NCI-H748 (cell line): ENCODE data around the gene ZDHHC20.
"Not testable (repeated sequence)": the region's sequence is repeated elsewhere in the genome, so short reads cannot be mapped to it uniquely, and the experiment has no call there.

Experiments used
- DNase-seq: peaks from one replicate; lab custom pipeline; 2025; ENCODE audit not compliant: unreplicated experiment; lab: John Stamatoyannopoulos, UW

Gene ZDHHC20

DNA sequence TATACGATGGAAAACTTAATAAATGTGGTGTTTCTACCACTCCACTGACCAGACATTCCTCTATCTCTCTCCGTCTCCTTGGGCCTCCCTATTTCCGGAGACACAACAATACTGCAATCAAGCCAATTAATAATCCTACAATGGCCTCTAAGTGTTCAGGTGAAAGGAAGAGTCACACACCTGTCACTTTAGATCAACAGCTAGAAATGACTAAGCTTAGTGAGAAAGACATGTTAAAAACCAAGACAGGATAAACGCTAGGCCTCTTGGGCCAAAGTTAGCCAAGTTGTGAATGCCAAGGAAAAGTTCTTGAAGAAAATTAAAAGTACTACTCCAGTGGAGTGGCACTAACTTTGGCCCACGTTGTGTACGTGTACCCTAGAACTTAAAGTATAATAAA is 22.5 kb downstream of the ZDHHC20 start:
- no peak for DNase-seq

DNA sequence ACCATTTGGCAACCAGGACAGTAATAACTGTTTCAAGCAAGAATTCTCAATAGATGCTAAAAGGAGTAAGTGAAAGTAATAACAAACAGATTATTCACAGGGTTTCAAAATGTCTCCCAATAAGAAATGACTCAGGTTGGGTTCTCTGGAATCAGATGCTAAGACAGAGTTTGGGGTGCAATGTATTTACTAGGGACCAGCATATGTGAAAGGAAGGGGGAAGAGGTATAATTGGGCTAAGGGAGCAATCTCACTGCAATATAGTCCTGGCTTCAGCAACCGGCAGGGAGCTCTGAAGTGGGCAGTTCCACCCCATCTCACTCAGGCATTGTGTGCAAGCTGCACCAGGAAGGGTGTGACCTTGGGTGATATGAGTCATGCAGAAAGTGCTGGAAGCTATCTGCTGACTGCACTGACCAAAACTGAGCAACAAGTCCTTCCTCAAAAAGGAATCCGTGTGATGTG is 23.4 kb downstream of the ZDHHC20 start:
- DNase-seq = peak; percentile 31

DNA sequence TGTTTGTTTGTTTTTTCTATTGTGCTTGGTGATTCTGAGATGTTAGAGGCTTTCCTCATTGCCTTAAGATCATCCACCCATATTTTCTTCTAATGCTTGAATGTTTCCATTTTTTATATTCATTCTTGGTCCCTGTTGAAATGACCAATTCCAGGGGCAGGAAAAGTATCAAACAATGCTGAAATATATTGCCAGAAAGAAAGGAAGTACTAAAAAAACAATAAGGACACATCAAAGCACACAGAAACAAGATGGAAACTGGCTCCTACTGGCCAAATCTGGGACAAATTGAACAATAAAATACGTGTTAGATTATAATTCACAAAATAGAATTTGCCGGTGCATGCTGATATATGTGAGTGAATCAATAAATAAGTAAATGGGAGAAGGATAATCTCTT is 23.9 kb downstream of the ZDHHC20 start:
- no peak for DNase-seq

DNA sequence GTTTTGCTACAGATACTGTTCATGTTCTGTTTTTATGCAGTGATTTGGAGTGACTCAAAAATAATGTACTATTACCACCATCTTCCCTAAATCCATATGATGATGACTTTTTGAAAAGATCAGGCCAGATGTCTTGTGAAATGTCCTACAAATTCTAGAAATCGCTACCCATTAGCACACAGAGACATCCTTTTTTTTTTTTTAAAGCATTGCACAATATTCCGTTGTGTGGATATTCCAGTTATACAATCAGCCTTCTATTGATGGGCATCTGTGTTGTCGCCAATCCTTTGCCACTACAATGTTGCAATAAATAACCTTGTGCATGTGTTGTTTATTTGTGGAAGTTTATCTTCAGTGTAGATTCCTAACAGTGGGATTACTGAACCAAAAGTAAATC is 24.5 kb downstream of the ZDHHC20 start:
- no peak for DNase-seq

DNA sequence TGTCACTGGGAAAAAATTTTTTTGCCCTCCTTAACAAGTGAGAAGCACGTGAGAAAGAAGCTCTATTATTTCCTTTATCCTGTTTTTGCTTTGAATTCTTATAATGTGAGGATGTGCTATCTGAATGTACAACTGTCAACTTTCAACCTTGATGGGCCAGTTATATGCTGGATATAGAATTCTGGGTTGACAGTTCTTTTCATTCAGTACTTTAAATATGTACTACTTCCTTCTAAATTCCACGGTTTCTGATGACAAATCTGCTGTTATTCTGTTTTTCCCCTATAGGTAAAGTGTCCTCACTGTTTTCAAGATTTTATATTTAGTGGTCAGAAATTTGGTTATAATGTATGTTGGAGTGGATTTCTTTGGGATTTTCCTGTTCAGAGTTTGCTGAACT is 29.9 kb downstream of the ZDHHC20 start:
- DNase-seq = no peak

DNA sequence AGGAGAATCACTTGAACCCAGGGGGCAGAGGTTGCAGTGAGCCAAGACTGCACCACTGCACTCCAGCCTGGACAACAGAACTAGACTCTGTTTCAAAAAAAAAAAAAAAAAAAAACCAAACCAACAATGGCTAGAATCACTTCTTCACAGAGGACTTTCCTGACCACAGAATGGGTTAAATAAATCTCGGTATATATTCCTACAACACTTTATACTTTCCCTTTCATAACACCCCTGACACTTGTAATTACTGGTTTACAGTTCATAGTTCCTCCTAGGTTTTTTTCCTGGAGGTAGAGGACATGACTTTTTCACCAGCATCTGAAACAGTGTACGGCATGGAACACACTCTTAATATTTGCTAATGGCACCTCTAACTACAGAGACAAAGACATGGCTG is 31.4 kb downstream of the ZDHHC20 start:
- no peak for DNase-seq

DNA sequence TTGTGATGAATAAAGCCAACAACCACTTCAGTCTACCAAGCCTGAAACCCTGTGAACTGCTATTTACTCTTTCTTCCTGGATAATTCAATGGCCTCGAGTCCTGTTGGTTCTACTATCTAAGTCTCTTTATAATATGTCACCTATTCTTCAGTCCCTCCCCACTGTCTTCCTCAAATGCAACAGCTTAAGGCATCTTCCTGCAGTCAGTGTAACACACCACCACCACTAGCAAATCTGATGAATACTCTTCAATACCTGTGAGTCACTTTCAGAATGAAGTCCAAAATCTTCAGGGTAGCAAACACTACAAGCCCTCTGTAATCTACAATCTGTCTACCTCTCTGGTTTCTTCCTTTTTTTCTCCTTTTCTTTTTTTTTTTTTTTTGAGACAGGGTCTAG is 32.9 kb downstream of the ZDHHC20 start:
- no peak for DNase-seq

DNA sequence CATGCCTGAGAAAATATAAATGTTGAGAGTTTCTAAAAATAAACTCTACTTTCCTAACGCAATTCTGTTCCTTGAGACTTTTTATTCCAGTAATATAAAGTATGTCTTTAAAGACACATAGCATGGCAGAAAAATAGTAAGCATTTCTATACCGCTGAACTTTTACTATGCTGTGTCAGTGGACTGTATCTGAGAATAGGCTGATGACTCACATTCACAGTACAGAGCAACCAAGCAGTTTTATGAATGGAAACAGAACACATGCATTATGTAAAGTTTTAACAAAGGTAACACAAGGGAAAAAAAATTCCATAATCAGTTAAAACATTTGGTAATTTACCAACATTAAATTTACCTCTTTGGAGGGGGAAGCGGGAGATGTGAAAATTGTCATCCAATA is 38.4 kb downstream of the ZDHHC20 start:
- no peak for DNase-seq

DNA sequence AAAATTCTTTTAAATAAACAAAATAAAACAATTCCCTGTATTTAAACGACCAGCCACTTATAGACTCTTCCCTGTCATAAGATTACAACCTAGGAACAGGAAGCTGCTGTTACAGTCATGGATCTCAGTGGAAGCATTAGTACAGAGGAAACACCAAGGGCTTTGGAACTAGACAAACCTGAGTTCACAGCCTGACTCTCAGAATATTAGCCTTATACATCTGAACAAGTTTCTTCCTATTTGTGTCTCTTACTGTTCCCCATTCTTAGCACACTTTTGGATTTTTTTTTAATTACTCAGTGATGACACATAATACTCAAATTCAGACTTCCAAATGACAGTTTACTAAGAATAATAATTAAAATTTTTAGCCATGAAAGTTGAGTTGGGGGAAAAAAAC is 46.1 kb downstream of the ZDHHC20 start:
- DNase-seq = no peak

DNA sequence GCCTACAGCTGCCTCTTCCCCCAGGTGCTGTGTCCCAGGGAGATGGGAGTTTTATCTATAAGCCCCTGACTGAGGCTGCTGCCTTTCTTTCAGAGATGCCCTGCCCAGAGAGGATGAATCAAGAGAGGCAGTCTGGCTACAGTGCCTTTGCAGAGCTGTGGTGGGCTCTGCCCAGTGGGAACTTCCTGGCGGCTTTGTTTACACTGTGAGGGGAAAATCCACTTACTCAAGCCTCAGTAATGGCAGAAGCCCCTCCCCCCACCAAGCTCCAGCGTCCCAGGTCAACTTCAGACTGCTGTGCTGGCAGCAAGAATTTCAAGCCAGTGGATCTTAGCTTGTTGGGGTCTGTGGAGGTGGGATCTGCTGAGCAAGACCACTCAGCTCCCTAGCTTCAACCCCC is 48.6 kb downstream of the ZDHHC20 start:
- peak; percentile 18 for DNase-seq

DNA sequence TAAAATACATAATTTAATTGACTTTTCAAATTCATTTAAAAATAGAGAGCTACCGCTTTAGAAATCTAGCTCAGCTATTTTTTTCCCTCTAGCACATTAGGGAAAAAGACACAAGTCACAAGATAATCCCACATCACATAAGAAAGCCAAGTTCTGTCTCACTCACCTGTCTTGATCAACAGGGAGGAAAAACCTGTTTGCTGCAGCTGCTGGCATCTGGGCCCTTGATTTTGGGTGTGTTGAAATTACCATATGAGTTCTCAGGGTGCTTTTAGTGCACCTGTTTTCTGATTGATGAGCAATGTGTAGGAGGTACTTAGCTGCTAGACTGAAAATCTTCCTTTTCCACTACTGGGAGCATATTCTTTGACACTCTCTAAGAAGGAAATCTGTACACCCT is 53.8 kb downstream of the ZDHHC20 start:
- DNase-seq = peak; percentile 25

DNA sequence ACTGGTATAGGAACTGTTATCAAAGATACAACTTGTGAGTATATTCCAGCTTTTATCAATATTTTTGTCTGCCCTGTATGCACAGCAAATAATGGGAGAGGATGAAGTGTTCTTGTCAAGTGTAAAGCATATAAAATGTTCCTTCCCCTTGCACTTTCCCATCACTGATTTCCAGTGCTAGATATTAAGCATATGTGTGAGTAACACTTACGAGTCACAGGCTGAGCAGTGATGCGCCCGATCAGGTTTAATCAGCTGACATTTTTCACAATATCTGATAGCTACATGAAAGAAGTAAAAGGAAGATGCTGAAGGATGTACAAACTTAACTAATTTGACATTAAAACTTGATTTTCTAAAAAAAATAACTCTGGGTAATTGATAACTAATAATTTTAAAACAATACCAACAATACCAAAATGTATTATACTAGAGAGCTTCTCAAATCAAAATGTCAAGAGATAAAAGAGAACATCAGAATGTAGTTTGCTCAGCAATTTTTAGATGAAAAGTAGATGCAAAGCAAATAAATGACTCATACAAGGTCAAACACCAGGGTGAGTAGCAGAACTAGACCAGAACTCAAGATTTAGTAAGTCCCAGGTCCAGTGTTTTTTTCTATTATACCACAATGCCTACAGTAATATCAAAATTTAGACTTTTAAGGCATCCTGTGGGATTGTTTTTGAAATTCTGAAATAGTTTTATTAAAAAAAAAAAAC is 56.4 kb downstream of the ZDHHC20 start:
- DNase-seq = no peak

DNA sequence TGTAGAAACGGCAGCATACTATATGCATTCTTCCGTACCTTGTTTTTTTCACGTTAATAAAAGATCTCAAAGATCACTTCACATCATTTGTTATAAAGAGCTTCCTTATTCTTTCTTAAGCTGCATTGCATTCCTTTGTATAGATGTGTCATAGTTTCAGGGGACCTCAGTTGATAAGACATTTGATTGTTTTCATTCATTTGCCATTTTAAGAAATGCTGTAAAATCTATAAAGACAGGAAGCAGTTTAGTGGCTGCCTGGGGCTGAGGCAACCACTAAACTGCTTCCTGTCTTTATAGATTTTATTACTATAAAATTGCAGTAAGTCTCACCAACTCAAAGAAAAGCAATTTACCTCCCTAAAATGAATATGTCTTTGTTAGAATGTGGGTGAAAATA is 59.4 kb downstream of the ZDHHC20 start:
- DNase-seq = no peak

DNA sequence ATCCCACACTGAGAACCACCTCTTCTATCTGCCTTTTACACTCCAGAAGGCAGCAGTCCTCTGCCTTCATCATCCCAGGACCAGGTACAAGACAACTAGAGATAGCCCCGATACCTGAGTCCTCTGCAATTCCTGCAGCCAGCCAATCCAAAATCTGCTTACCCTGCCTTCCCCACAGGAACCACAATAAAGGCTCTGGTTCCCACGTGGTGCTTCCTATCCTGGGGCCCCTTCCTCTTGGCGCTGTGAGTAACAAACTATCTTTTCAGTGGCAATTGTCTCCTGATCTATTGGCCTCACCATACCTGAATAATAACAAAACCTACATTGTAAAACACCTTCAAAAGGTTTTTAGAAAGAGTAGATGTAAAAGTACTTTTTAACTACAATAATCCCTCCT is 63.1 kb downstream of the ZDHHC20 start:
- DNase-seq = no peak

DNA sequence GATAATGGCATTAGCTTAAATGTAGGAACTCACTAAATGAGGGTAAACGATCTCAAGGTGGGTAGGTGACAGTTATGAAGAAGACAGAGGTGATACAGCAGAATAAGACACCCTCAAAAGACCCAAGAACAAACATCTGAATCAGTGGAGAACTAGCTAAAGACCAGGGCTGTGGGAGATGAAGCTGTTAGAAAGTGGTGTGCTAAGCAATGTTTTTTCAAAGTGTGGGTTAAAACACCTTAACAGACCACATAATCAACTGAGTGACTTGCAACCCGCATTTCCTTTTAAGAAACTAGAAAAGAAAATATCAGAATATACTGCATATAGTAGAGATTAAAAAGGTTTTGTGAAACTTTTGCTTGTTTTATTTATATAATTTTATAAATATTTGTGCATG is 70.0 kb downstream of the ZDHHC20 start:
- DNase-seq = no peak

DNA sequence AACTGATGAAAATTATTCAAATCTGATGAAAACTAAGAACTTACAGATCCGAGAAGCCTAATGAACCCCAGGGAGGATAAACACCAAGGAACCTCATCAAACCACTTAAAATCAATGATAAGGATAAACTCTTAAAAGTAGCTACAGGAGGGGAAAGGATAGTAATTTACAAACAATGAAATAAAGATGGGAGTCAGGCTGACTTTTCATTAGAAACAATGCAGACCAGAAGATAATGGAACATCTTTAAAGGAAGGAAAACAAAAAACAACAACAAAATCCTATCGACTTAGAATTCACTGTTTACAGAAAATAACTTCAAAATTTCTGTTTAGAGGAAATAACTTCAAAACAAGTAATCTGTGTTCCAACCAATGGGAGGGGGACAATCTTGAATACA is 73.4 kb downstream of the ZDHHC20 start:
- DNase-seq = no peak

DNA sequence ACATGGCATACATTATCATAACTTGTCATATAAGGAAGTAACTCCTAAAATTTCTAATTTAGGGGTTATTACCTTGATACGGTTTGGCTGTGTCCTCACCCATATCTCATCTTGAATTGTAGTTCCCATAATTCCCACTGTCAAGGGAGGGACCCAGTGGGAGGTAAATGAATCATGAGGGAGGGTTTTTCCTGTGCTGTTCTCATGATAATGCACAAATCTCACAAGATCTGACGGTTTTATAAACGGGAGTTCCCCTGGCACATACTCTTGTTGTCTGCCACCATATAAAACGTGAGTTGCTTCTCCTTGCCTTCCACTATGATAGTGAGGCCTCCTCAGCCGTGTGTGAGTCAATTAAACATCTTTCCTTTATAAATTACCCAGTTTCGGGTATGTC is 76.0 kb downstream of the ZDHHC20 start:
- DNase-seq = no peak

DNA sequence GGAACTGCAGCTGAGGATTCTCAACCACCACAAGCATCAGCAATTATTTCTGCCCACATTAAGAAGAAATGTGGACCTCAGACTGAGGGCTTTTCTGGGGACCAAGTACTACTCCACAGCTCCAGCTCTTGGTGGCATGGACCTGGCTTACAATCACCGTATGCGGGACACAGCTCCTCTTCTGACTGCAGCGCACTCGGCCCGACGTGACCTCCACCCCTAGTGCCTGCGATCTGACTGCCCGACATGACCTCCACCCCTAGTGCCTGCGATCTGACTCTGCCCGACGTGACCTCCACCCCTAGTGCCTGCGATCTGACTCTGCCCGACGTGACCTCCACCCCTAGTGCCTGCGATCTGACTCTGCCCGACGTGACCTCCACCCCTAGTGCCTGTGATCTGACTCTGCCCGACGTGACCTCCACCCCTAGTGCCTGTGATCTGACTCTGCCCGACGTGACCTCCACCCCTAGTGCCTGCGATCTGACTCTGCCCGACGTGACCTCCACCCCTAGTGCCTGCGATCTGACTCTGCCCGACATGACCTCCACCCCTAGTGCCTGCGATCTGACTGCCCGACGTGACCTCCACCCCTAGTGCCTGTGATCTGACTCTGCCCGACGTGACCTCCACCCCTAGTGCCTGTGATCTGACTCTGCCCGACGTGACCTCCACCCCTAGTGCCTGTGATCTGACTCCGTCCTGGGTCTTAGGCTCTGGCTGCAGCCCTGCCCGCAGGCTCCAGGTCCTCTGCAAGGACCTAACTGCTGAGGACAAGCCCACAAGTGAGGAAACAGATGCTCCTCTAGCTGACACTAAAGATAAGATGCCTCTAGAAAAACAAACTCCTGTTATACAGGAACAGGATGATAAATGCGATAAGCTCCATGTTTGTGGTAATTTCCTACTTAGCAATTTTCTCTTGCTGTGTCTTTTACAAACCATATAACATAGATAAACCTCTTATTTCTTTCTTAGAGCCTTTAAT is 81.8 kb downstream of the ZDHHC20 start:
- DNase-seq = not testable (repeated sequence)

DNA sequence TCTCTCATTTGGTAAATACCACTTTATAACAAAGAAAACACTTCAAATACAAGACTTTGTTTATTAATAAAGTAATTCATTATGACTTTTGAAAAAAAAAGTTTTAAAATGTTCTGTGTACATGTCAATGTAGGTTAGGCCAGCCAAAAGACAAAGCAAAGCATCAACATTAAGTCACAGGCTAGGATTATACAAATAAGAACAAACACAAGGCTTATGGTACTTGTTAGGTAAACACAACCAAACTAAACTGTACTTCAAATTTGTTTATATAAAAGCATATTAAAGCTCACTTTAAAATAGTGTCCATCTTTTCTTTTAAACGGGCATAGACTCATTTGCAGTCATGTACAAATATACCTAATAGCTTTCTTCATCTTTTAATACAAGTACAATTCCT is 86.6 kb downstream of the ZDHHC20 start:
- DNase-seq = no peak

DNA sequence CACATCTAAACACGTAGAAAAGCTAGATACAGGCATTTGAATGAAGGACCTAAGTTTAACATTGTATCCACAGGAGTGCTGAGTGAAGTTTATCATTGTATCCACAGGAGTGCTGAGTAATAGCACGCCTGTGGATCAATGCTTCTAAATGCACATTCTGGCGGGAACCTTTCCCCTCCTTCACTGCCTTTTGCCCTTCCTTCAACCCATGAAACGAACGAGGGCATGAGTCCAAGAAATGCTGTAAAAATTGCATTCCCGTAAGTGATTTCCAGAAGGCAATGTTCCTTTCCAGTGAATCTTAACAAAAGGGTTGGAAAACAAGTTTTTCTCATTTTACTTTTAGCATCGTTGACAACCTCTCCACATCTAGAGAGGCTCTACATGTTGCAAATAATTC is 88.1 kb downstream of the ZDHHC20 start:
- no peak for DNase-seq

DNA sequence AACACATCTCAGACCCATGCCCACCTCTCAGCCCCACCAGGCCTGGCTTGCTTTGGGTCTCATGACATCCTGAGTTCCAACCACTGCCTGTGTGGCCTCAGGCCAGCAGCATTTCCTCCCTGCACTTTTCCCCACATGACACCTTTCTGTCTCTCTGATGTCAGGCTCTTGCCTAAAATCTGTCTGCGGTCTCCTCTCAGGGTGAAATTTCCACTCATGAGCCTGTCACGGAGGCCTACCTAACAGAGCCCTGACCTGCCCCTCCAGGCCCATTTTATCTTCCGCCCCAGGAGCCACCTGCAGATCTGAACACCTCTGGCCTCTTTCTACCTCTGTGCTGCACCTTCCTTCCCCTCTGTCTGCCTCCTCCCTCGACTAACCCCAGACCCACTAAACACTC is 93.5 kb downstream of the ZDHHC20 start:
- no peak for DNase-seq

DNA sequence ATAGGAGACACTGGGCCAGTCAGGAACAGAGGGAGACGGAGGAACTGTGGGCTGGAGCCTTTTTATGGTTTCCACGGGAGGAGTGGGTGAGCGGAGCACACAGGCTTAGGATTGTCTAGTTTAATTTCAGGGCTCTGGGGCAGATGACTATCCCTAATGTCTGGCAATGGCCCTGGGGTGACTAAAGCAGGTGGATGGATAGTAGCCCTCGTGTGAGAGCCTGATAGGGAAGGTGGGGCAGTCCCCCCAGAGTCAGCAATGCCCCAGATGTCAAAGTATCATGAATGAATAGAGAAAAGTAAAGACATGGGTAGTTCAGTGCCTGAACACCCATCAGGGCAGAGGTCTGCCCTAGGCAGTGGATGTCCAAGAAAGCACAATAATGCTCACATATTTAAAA is 94.2 kb downstream of the ZDHHC20 start:
- DNase-seq = no peak
